ELR (cell line): ENCODE data around the gene PPP2R2B.

ENCODE experiments used
- DNase-seq: peaks from one replicate; pipeline ENCODE4 v3.0.0-alpha.2; 2015; ENCODE audit warnings: low read depth

The PPP2R2B gene

GRCh38 chr5:146785065-146785464 is 93.5 kb downstream of the PPP2R2B start:
- DNase-seq: no peak

- DNase-seq: no peak
Measured at GRCh38 chr5:146781157-146781556, 97.4 kb downstream of the PPP2R2B start.

- no peak for DNase-seq
Measured at GRCh38 chr5:146779211-146779869, 99.2 kb downstream of the PPP2R2B start.

- no peak for DNase-seq
Measured at GRCh38 chr5:146778795-146779194, 99.8 kb downstream of the PPP2R2B start.

GRCh38 chr5:146778261-146778660 is 100.3 kb downstream of the PPP2R2B start:
- DNase-seq: no peak

- DNase-seq: no peak
Measured at GRCh38 chr5:146772881-146773466, 105.6 kb downstream of the PPP2R2B start.

GRCh38 chr5:146770980-146771379 is 107.6 kb downstream of the PPP2R2B start:
- no peak for DNase-seq

- DNase-seq: no peak
Measured at GRCh38 chr5:146770546-146770945, 108.0 kb downstream of the PPP2R2B start.

- DNase-seq: no peak
Measured at GRCh38 chr5:146767534-146767933, 111.0 kb downstream of the PPP2R2B start.

GRCh38 chr5:146766013-146766412 is 112.5 kb downstream of the PPP2R2B start:
- no peak for DNase-seq

- DNase-seq: no peak
Measured at GRCh38 chr5:146765089-146765832, 113.3 kb downstream of the PPP2R2B start.

- DNase-seq: no peak
Measured at GRCh38 chr5:146762830-146763229, 115.7 kb downstream of the PPP2R2B start.

GRCh38 chr5:146761811-146762210 is 116.7 kb downstream of the PPP2R2B start:
- DNase-seq: no peak

- no peak for DNase-seq
Measured at GRCh38 chr5:146758938-146759337, 119.6 kb downstream of the PPP2R2B start.

GRCh38 chr5:146758076-146758475 is 120.5 kb downstream of the PPP2R2B start:
- DNase-seq: no peak

GRCh38 chr5:146756546-146756945 is 122.0 kb downstream of the PPP2R2B start:
- no peak for DNase-seq

- no peak for DNase-seq
Measured at GRCh38 chr5:146755793-146756192, 122.8 kb downstream of the PPP2R2B start.

- DNase-seq: no peak
Measured at GRCh38 chr5:146754621-146755020, 123.9 kb downstream of the PPP2R2B start.

- no peak for DNase-seq
Measured at GRCh38 chr5:146753641-146754040, 124.9 kb downstream of the PPP2R2B start.

GRCh38 chr5:146751781-146752401 is 126.7 kb downstream of the PPP2R2B start:
- no peak for DNase-seq

GRCh38 chr5:146751054-146751453 is 127.5 kb downstream of the PPP2R2B start:
- no peak for DNase-seq

- DNase-seq: no peak
Measured at GRCh38 chr5:146748533-146748932, 130.0 kb downstream of the PPP2R2B start.
